Activated CD4-positive, alpha-beta T cell treated with anti-CD3 and anti-CD28 coated beads, Interleukin-2, amount 50 U/mL, for 16 hours (primary cell): Measurements from ENCODE around the gene MFSD6.
"Not testable (repeated sequence)": the region's sequence is repeated elsewhere in the genome, so short reads cannot be mapped to it uniquely, and the experiment has no call there.

Source experiments
- DNase-seq: peaks from one replicate; pipeline ENCODE4 v3.0.0-alpha.2; 2020

Gene MFSD6

GRCh38 chr2:190407662-190408537, at the start of gene MFSD6:
Gene MFSD6 (plus strand): TSS chr2:190408355. CDS start chr2:190436030, 27,675 bp downstream.
- peak; percentile 40 for DNase-seq

- not testable (repeated sequence) for DNase-seq
These were observed 49.3 kb upstream of the MFSD6 start for GRCh38 chr2:190358655-190359448.

GRCh38 chr2:190360561-190360960, 47.6 kb upstream of the MFSD6 start:
- DNase-seq = no peak

GRCh38 chr2:190360965-190361364, 47.2 kb upstream of the MFSD6 start:
- no peak for DNase-seq

GRCh38 chr2:190361572-190361971, 46.6 kb upstream of the MFSD6 start:
- DNase-seq = no peak

- DNase-seq = no peak
These were observed 45.3 kb upstream of the MFSD6 start for GRCh38 chr2:190362894-190363293.

- DNase-seq = no peak
These were observed 42.5 kb upstream of the MFSD6 start for GRCh38 chr2:190365499-190366204.

GRCh38 chr2:190366248-190366753, 41.9 kb upstream of the MFSD6 start:
- DNase-seq = no peak

- no peak for DNase-seq
These were observed 41.1 kb upstream of the MFSD6 start for GRCh38 chr2:190367091-190367490.

- DNase-seq = no peak
These were observed 38.5 kb upstream of the MFSD6 start for GRCh38 chr2:190369635-190370034.

- no peak for DNase-seq
These were observed 32.1 kb upstream of the MFSD6 start for GRCh38 chr2:190376083-190376482.

GRCh38 chr2:190376591-190377245, 31.4 kb upstream of the MFSD6 start:
- no peak for DNase-seq

- DNase-seq = no peak
These were observed 29.3 kb upstream of the MFSD6 start for GRCh38 chr2:190378880-190379237.

GRCh38 chr2:190379249-190379964, 28.7 kb upstream of the MFSD6 start:
- no peak for DNase-seq

- no peak for DNase-seq
These were observed 27.2 kb upstream of the MFSD6 start for GRCh38 chr2:190380962-190381412.

GRCh38 chr2:190382851-190383250, 25.3 kb upstream of the MFSD6 start:
- DNase-seq = peak; percentile 43

GRCh38 chr2:190387422-190387821, 20.7 kb upstream of the MFSD6 start:
- DNase-seq = no peak

- DNase-seq = no peak
These were observed 11.9 kb upstream of the MFSD6 start for GRCh38 chr2:190396271-190396670.

- DNase-seq = no peak
These were observed 5.1 kb upstream of the MFSD6 start for GRCh38 chr2:190402986-190403603.

- peak; percentile 55 for DNase-seq
These were observed 3.7 kb upstream of the MFSD6 start for GRCh38 chr2:190404487-190404886.

- no peak for DNase-seq
These were observed 3.1 kb upstream of the MFSD6 start for GRCh38 chr2:190405070-190405469.
